Activated CD8-positive, alpha-beta T cell treated with anti-CD3 and anti-CD28 coated beads for 36 hours (primary cell): ENCODE data around the gene ANKRD60. TPM values are rescaled to one million over a fixed set of nuclear protein-coding genes. Genes with fewer than 3 reads are reported as not detected.
A peak's percentile ranks its signal among the peaks of the same experiment; 100 is the strongest.

ENCODE experiments used
- ATAC-seq: fragments of 200-7000 bp; cut with Tn5 transposase; one replicate; pipeline ENCODE4 v1.10.0; 2021; ENCODE audit warnings: mild to moderate bottlenecking, moderate library complexity
- CTCF ChIA-PET: fragments of 350-600 bp; sonication (Branson Sonifier 250); formaldehyde crosslinking; loops from one replicate; lab custom pipeline; 2021; ENCODE audit warnings: antibody characterized with exemption; lab: Charles Lee
- POLR2A ChIA-PET: fragments of 350-600 bp; sonication (Branson Sonifier 250); formaldehyde crosslinking; loops from one replicate; lab custom pipeline; 2021; ENCODE audit warnings: antibody characterized with exemption; lab: Charles Lee
- DNase-seq: peaks from one replicate; pipeline ENCODE4 v3.0.0-alpha.2; 2020
- H3K27ac Mint-ChIP-seq: one replicate; pipeline ENCODE4 v1.8.0; 2021; ENCODE audit warnings: mild to moderate bottlenecking, mixed read lengths
- H3K27me3 Mint-ChIP-seq: one replicate; pipeline ENCODE4 v1.8.0; 2021; ENCODE audit warnings: mixed read lengths
- H3K36me3 Mint-ChIP-seq: one replicate; pipeline ENCODE4 v1.8.0; 2021; ENCODE audit warnings: low read depth, mixed read lengths
- H3K4me1 Mint-ChIP-seq: one replicate; pipeline ENCODE4 v1.8.0; 2021; ENCODE audit warnings: low read depth, mixed read lengths
- H3K4me3 Mint-ChIP-seq: one replicate; pipeline ENCODE4 v1.8.0; 2021; ENCODE audit warnings: mild to moderate bottlenecking, moderate library complexity, mixed read lengths
- H3K9me3 Mint-ChIP-seq: one replicate; pipeline ENCODE4 v1.8.0; 2021; ENCODE audit warnings: mixed read lengths
- intact Hi-C: fragments of 100-400 bp; cut with micrococcal nuclease; formaldehyde crosslinking; loops from one replicate; pipeline ENCODE4 v1.10.0; 2022
- total RNA-seq, 2 experiments: library from RNA; stranded (reverse); gene quantifications; one replicate each; pipeline ENCODE4 v1.2.3, GENCODE V29; 2021
- TF ChIP-seq, protein P1 (sequence below): fragments of 200-600 bp; IDR thresholded peaks from one replicate; pipeline ENCODE4 v1.8.0; 2022; ENCODE audit warnings: antibody characterized with exemption, mild to moderate bottlenecking

Gene ANKRD60
- total RNA-seq, 2 experiments from 2014 or later, result not detected

DNA sequence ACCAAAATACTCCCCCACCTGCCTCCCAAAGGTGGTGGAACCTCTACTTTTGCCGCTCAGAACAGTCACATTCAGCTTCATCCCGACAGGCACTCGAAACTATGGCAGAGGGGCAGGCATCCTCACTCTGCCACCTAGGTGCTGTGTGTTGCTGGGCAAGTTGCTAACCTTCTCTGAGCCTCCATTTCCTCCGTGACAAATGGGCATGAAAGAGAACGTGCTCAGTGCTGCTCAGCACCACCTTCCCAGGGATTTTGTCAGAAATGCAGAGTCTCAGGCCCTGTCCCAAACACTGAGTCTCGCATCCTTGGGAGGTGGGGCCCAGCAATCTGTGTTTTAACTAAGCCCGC lies 18.1 kb downstream of the ANKRD60 start:
- DNase-seq, result no peak
- ChIA-PET POLR2A (no interaction called here), CTCF (interaction anchor here (0.7 to 2.5 kb wide), 19 partner anchors 9 to 712 kb away, joined by 3 to 16 read pairs (median 4); partner anchors contain the start of gene ZBP1)
- no peak for ATAC-seq
- TF ChIP-seq, protein P1, sequence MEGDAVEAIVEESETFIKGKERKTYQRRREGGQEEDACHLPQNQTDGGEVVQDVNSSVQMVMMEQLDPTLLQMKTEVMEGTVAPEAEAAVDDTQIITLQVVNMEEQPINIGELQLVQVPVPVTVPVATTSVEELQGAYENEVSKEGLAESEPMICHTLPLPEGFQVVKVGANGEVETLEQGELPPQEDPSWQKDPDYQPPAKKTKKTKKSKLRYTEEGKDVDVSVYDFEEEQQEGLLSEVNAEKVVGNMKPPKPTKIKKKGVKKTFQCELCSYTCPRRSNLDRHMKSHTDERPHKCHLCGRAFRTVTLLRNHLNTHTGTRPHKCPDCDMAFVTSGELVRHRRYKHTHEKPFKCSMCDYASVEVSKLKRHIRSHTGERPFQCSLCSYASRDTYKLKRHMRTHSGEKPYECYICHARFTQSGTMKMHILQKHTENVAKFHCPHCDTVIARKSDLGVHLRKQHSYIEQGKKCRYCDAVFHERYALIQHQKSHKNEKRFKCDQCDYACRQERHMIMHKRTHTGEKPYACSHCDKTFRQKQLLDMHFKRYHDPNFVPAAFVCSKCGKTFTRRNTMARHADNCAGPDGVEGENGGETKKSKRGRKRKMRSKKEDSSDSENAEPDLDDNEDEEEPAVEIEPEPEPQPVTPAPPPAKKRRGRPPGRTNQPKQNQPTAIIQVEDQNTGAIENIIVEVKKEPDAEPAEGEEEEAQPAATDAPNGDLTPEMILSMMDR, result no peak
- Mint-ChIP-seq H3K36me3 (no peaks in the 10 kb centered on the region), H3K4me1 (no peaks in the 10 kb centered on the region), H3K9me3 (no peaks in the 10 kb centered on the region), H3K27me3 (peaks cover 2% of the 10 kb centered on the region), H3K4me3 (no peak overlapping the region), H3K27ac (no peak overlapping the region)
- intact Hi-C loops, result no loop called here

DNA sequence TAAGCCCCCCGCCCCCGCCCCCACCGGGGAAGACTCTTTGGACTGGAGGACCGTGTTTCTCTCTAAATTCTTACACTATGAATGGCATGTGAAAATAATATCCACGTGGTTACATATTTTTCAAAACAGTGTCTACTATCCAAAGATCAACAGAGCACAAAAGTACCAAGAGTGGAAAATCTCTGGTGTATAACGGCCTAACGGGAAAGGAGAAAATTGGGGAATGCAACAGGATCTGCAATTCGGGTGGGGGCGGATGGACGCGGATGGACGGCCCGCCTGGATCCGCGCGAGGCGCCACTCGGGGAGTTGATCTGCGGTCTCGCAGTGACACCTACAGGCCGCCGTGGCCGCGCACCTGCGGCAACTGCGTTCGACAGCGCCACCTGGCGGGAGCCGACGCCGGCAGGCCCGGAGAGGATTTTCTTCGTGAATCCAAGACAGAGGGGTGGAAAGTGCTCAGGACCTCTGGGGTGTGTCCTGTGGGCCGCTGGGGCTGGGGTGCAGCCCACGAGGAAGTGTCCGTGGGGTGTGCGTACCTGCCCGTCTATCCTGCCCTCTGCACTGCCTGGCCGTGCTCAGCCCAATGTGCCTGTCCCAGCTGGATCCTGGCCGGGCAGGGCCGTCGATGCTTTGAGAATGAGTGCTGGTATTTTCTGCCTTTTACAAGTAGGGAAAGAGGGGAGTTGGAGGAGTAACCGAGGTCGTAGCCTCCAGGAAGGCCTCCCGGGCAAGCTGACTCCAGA lies 18.6 kb downstream of the ANKRD60 start:
- Mint-ChIP-seq H3K27ac (peak overlapping the region; percentile 59), H3K4me1 (no peaks in the 10 kb centered on the region), H3K4me3 (no peak overlapping the region), H3K36me3 (no peaks in the 10 kb centered on the region), H3K27me3 (peaks cover 2% of the 10 kb centered on the region), H3K9me3 (no peaks in the 10 kb centered on the region)
- intact Hi-C loops, result no loop called here
- ChIA-PET CTCF (interaction anchor here (0.6 to 2.5 kb wide), 23 partner anchors 9 to 711 kb away, joined by 3 to 16 read pairs (median 3); no protein-coding TSS in a partner anchor), POLR2A (interaction anchor here (0.6 kb wide), 1 partner anchor 117 kb away, joined by 3 read pairs; no protein-coding TSS in a partner anchor)
- peak; percentile 92 for ATAC-seq
- TF ChIP-seq, protein P1, result peak; percentile 100
- DNase-seq, result peak; percentile 90

- DNase-seq, result no peak
- TF ChIP-seq, protein P1, result no peak
- ChIA-PET POLR2A (interaction anchor here (0.6 kb wide), 1 partner anchor 116 kb away, joined by 3 read pairs; no protein-coding TSS in a partner anchor), CTCF (interaction anchor here (0.6 to 2.5 kb wide), 11 partner anchors 9 to 613 kb away, joined by 3 to 16 read pairs (median 4); no protein-coding TSS in a partner anchor)
- intact Hi-C loops, result no loop called here
- no peaks in the 10 kb centered on the region for H3K4me1 Mint-ChIP-seq
- H3K27ac Mint-ChIP-seq, result no peak overlapping the region
- no peak for ATAC-seq
- H3K4me3 Mint-ChIP-seq, result no peak overlapping the region
- no peaks in the 10 kb centered on the region for H3K36me3 Mint-ChIP-seq
- H3K9me3 Mint-ChIP-seq, result no peaks in the 10 kb centered on the region
- peaks cover 2% of the 10 kb centered on the region for H3K27me3 Mint-ChIP-seq
Observed at GRCh38 chr20:58208944-58209343, 19.5 kb downstream of the ANKRD60 start.

DNA sequence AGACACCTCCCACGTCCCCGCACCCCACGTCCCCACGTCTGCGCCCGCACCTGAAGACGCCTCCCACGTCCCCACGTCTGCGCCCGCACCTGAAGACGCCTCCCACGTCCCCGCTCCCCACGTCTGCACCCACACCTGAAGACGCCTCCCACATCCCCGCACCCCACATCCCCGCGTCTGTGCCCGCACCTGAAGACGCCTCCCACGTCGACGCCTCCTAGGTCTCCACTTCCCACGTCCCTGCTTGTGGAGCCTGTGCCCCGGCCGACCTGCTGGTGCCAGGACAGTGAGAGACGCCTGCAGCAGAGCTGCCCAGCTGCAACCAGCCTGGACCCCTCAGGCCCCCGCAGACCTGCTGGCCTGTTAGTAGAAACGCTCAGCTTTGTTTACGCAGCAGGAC lies 22.6 kb downstream of the ANKRD60 start:
- CTCF ChIA-PET, result no interaction called here
- POLR2A ChIA-PET, result no interaction called here
- intact Hi-C loops, result no loop called here

More for the DNA sequence above, 22.6 kb downstream of the ANKRD60 start:
- Mint-ChIP-seq H3K4me1 (no peaks in the 10 kb centered on the region), H3K27ac (no peak overlapping the region), H3K9me3 (no peaks in the 10 kb centered on the region), H3K27me3 (no peaks in the 10 kb centered on the region), H3K4me3 (no peak overlapping the region), H3K36me3 (no peaks in the 10 kb centered on the region)
- ATAC-seq, result no peak
- DNase-seq, result no peak
- TF ChIP-seq, protein P1, result no peak
